ACHN (cell line): ENCODE data around the gene COL26A1.

Experiments
- DNase-seq: peaks from one replicate; pipeline ENCODE4 v3.0.0-alpha.2; 2015
- in situ Hi-C: cut with HindIII; loops from 2 replicates; pipeline ENCODE4 v1.10.0; 2017; ENCODE audit warnings: low sequenced_read_pairs, low pct_ligation_motif_present, low pct_unique_long_range_greater_than_20kb

The COL26A1 gene

DNA sequence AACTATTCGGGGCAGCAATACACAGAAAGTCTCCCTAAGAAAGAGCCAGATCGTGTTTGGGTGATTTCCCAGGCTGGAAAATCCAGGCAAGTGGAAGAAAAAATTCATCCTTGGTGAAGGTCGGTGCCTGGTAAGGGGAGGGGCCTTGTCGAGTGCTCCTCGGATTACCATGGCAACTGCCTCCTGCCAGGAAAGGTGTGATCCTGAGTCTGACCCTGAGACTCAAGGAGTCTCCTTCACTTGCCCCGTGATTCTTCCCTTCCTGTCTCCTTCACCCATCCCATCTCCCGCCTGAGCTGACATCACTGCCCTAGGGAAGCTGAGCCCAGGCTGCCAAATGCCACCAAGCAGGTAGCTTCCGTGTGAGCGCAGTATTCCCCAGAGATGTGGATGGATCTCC, 154.2 kb downstream of the COL26A1 start:
- DNase-seq: no peak
- in situ Hi-C loops: no loop called here

DNA sequence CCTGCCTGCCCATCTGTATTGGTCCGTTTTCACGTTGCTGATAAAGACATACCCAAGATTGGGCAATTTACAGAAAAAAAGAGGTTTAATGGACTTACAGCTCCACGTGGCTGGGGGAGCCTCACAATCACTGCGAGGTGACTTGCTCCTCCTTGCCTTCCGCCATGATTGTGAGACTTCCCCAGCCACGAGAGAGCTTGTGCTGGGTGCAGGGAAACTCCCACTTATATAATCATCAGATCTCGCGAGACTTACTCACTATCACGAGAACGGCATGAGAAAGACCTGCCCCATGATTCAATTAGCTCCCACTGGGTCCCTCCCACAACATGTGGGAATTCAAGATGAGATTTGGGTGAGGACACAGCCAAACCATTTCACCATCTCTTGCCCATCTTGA, 154.6 kb downstream of the COL26A1 start:
- in situ Hi-C loops: no loop called here
- DNase-seq: no peak

DNA sequence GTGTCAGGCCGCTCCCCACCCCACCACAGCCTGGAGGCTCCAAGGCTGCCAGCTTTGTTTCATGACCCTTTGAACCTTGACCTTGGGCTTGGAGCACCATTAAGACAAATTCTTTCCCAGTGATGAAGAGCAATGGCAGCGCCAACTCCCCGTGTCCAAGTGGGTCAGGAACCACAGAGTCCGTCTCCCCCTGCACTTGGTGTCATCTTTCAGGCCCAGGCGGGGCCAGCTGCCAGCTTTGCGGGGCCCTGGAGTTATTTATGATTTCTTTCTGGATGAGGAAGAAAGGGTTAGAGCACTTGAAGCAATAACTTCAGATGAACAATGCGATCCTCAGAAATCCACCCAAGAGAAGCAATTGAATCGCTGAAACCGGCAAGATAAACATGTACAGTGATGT, 155.7 kb downstream of the COL26A1 start:
- no peak for DNase-seq
- in situ Hi-C loops: no loop called here

DNA sequence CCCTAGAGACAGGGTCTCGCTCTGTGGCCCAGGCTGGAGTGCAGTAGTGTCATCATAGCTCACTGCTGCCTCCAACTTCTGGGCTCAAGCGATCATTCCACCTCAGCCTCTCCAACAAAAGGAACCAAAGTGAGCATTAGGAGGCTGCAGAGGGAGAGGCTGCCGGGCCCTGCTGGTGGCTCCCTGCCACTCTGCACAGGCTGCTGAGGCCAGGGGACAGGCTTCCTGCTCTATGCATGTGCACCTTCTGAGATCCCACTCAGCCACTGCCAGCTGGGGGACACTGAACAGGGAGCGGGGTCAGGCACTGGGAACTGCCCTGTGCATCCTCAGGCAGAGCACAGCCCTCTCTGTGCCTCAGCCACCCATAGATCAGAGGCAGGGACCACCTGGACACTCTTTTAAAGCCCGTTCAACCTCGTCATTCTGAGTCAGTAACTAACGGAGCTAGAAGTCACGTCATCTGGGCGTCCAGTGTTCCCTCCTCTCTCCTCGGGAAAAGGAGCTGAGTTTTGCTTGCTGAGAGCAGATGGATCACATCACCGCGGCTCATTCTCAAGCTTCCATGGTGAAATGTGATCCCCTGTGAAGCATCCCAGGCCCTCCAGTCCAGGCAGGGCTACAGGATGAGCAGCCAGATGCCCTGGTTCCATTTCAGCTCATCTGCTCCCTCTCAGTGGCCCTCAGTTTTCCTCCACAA, 156.8 kb downstream of the COL26A1 start:
- DNase-seq: no peak

GRCh38 chr7:101521430-101521925, 158.8 kb downstream of the COL26A1 start:
- in situ Hi-C loops: no loop called here
- no peak for DNase-seq

More for the DNA sequence above, 156.8 kb downstream of the COL26A1 start:
- in situ Hi-C loops: no loop called here

DNA sequence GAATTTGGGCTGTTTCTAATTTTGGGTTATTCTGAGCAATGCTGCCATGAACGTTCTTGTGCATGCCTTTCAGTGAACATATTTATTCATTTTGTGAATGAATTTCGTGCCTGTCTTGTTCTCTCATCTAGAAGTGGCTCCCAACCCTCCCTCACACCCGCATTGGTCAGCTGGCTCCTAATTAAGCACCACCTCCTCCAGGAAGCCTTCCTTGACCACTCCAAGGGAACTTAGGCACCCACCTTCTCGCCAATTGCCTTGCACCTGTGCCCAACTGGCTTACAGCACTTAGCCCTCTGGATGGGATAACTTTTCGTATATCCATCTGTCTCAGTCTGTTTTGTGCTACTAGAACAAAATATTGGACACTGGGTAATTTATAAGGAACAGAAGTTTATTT, 159.3 kb downstream of the COL26A1 start:
- DNase-seq: no peak
- in situ Hi-C loops: no loop called here

- DNase-seq: no peak
- in situ Hi-C loops: no loop called here
Measured at GRCh38 chr7:101527844-101528667, 165.4 kb downstream of the COL26A1 start.

GRCh38 chr7:101529560-101529959, 166.9 kb downstream of the COL26A1 start:
- no peak for DNase-seq
- in situ Hi-C loops: no loop called here

DNA sequence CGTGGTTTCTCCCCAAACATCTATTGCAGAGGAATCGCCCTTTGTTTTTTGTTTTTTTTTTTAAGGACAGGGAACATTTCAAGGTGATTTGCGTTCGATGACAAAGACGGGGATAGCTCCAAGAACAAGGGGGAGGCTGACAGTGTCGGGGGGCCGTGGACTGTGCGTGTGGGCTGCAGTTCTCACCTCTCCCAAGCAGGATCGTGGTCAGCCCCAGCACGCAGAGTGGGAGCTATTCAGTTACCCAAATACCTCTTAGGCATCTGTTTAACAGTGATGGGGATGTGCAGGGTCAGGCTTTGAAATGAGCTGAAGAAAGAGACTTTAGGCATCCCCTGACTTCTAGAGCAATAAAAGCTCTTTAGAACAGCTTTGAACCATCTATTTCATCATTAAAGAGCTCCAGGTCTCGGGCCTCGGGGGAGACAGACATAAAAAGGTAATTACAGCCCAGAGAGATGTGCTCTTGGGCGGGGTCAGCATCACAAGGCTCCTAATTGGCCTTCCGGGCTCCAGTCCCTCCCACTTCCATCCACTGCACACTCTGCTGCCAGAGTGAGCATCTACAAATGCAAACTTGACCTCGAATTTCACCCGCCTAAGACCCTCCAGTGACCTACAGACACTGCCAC, 169.2 kb downstream of the COL26A1 start:
- no peak for DNase-seq
- in situ Hi-C loops: no loop called here

DNA sequence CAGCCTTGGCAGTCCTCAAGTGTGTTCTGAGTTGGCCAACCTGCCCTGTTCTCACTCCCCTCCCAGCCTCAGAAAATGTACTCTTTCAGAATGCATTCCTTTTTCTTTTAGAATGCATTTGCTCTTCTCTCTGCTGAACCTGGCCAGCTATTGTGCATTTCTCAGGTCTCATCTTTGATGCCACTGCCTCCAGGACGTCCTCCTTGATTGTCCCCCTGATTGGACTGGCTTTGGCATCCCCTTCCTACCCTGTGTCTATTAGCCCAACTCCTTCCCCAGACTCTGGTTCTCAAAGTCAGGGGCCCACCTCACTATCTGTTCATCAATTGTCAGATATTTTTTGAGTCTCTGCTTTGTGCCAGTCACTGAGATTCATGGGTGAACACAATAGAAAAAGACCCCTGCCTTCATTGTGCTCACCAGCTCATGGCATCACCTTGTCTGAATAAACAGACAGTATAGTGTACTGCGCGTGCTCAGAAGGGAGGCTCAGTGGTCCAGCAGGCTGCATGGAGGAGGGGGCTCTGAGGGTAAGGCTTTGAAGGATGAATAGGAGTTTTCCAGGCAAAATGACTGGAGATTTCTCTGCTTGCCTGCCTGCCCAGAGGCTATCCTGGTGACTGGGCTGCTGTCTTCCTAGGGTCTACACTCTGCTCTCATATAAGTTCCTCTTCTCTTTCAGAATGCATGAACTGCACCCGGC, 169.9 kb downstream of the COL26A1 start:
- no peak for DNase-seq
- in situ Hi-C loops: no loop called here

DNA sequence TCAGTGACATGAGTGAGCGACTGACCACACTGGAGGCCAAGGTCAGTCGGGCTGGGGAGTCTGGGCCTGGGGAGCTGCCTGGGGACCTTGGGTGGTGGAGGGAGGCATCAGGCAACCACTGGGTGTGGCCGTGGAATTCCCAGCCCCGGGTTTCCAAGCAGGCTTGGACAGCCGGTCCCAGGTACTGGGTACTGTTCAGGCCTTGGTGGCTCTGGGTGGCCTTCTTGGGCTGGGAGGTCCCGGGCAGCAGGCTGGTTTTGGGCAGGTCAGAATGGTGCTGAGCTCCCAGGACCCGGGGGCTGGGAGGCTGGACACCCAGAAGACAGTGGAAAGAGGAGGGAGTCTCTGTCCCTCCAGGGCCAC, 170.4 kb downstream of the COL26A1 start:
- no peak for DNase-seq
- in situ Hi-C loops: no loop called here

GRCh38 chr7:101534015-101534803, 171.5 kb downstream of the COL26A1 start:
- DNase-seq: no peak
- in situ Hi-C loops: no loop called here

DNA sequence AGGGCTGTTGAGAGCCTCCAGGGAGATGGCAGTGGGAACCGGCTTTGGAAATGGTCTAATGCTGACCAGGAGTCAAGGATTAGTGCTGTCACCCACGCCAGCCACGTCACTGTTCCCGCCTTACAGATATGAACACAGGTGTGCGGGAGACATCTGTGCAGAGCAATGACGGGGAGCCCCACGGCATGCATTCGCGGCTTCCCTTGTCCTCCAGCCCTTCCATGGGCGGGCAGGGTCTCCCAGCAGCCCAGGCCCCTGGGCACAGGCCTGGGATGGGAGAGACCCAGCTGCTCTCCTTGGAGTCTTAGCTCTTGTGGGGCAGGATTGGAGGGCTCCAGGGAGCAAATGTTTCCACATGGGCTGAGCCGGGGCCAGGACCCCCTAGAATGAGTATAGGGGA, 172.2 kb downstream of the COL26A1 start:
- in situ Hi-C loops: no loop called here
- no peak for DNase-seq

GRCh38 chr7:101535351-101535751, 172.7 kb downstream of the COL26A1 start:
- in situ Hi-C loops: no loop called here
- no peak for DNase-seq

DNA sequence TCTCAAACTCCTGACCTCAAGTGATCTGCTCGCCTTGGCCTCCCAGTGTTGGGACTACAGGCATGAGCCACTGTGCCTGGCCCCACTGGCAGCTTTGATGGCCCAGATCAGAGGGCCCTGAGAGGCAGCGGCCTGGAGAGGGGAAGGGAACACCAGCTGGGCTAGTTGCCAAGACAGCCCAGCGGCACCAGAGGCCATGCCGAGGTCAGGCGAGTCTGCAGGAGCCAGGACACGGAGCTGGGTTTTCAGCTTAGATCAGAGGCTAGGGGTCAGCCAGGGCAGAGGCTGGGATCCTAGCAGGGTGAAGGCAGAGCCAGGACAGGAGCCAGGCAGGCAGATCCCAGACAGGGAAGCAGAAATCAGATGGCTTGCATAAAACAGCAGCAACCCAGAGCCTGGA, 173.6 kb downstream of the COL26A1 start:
- DNase-seq: peak; percentile 15
- in situ Hi-C loops: no loop called here

- DNase-seq: no peak
- in situ Hi-C loops: no loop called here
Measured at GRCh38 chr7:101536668-101537067, 174.0 kb downstream of the COL26A1 start.

DNA sequence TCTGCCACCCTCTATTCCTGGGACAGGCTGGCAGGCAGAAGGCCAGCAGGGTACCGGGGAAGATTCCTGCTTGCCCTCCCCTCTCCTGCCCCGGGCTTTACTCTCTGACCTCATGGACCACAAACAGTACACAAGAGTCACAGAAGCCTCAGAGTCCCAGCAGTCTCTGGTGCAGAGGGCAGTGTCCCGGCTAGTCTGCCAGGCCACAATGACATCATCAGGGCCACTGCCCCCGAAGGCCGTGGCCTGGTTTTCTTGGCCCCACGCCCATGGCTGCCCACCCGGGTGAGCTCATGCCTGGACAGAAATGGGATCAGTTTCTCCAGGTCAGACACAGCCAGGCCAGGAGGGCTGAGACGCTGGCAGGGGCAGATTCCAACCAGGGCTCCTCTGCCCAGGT, 174.5 kb downstream of the COL26A1 start:
- DNase-seq: peak; percentile 57
- in situ Hi-C loops: no loop called here

- in situ Hi-C loops: no loop called here
- DNase-seq: no peak
Measured at GRCh38 chr7:101537935-101538595, 175.4 kb downstream of the COL26A1 start.
